ENCODE measurements around the gene LIN7A. TPM values are rescaled to one million over a fixed set of nuclear protein-coding genes. Genes with fewer than 3 reads are reported as not detected.

Gene LIN7A
- total RNA-seq, 1 donor: 6.5 TPM

DNA sequence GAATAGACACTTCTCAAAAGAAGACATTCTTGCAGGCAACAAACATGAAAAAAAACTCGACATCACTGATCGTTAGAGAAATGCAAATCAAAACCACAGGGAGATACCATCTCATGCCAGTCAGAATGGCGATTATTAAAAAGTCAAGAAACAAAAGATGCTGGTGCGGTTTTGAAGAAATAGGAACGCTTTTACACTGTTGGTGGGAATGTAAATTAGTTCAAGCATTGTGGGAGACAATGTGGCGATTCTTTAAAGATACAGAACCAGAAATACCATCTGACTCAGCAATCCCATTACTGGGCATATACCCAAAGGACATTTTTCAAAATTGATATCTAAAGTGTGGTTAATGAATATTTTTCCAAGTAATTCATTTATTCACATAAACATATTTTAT is 39.6 kb upstream of the LIN7A start:
- DNase-seq (ENCODE audit: insufficient read length, low spot score, missing footprints): no peak

DNA sequence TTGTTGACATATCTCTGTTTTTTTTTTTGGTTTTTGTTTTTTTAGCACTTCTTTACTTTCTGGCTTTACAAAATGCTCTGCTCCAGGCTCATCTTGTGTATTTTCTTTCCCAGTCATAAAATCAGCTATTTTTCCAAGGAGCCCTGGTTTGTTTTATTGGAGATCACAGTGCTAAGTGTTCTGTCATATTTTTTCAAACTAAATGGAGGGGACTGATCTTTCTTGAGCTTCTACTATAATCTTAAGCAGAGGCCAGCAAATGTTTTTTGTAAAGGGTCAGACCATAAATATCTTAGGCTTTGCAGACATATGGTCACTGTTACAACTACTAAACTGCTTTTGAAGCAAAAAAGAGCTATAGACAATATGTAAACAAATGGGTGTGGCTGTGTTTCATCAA is 30.6 kb upstream of the LIN7A start:
- TF ChIP-seq, protein P1, sequence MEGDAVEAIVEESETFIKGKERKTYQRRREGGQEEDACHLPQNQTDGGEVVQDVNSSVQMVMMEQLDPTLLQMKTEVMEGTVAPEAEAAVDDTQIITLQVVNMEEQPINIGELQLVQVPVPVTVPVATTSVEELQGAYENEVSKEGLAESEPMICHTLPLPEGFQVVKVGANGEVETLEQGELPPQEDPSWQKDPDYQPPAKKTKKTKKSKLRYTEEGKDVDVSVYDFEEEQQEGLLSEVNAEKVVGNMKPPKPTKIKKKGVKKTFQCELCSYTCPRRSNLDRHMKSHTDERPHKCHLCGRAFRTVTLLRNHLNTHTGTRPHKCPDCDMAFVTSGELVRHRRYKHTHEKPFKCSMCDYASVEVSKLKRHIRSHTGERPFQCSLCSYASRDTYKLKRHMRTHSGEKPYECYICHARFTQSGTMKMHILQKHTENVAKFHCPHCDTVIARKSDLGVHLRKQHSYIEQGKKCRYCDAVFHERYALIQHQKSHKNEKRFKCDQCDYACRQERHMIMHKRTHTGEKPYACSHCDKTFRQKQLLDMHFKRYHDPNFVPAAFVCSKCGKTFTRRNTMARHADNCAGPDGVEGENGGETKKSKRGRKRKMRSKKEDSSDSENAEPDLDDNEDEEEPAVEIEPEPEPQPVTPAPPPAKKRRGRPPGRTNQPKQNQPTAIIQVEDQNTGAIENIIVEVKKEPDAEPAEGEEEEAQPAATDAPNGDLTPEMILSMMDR (IDR thresholded peaks at IDR 0.05; ENCODE audit: extremely low read depth, low read depth, low read length): no peak
- DNase-seq (ENCODE audit: insufficient read length, low spot score, missing footprints): no peak
- H3K4me3 ChIP-seq (ENCODE audit: insufficient read depth, low read length): no peak overlapping the region

More for the DNA sequence above, 39.6 kb upstream of the LIN7A start:
- Histone ChIP-seq H3K9me3 (ENCODE audit: low read depth, low read length) (no peaks in the 10 kb centered on the region), H3K4me2 (ENCODE audit: insufficient read depth, low read length) (no peak overlapping the region), H2AFZ (ENCODE audit: low read length) (no peak overlapping the region), H3K4me1 (ENCODE audit: insufficient read depth, low read length) (no peaks in the 10 kb centered on the region), H4K20me1 (ENCODE audit: insufficient read depth, low read length) (no peaks in the 10 kb centered on the region), H3K4me3 (ENCODE audit: insufficient read depth, low read length) (no peak overlapping the region), H3K79me2 (ENCODE audit: insufficient read depth, low read length) (no peaks in the 10 kb centered on the region), H3K27ac (ENCODE audit: low read depth, low read length) (no peak overlapping the region), H3K36me3 (ENCODE audit: insufficient read depth, low read length) (no peaks in the 10 kb centered on the region), H3K27me3 (ENCODE audit: insufficient read depth, low read length) (no peaks in the 10 kb centered on the region)
- TF ChIP-seq, protein P1 (IDR thresholded peaks at IDR 0.05; ENCODE audit: extremely low read depth, low read depth, low read length): no peak

DNA sequence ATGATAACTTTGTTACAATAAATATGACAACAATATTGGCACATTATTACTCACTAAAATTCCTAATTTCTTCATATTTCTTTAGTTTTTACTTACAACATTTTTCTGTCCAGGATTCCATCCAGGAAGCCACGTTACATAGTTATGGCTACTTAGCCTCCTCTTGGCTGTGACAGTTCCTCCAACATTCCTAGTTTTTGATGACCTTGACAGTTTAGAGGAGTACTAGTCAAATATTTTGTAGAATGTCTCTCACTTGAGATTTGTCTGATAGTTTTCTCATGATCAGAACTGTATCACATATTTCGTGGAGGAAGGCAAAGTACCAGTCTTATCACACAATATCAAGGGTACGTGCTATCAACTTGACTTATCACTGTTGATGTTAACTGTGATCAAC is 29.8 kb upstream of the LIN7A start:
- H3K4me1 ChIP-seq (ENCODE audit: insufficient read depth, low read length): no peaks in the 10 kb centered on the region
- no peaks in the 10 kb centered on the region for H3K9me3 ChIP-seq (ENCODE audit: low read depth, low read length)
- H3K4me3 ChIP-seq (ENCODE audit: insufficient read depth, low read length): no peak overlapping the region
- no peak overlapping the region for H2AFZ ChIP-seq (ENCODE audit: low read length)
- H3K79me2 ChIP-seq (ENCODE audit: insufficient read depth, low read length): no peaks in the 10 kb centered on the region
- H4K20me1 ChIP-seq (ENCODE audit: insufficient read depth, low read length): no peaks in the 10 kb centered on the region
- no peaks in the 10 kb centered on the region for H3K27me3 ChIP-seq (ENCODE audit: insufficient read depth, low read length)
- no peak overlapping the region for H3K27ac ChIP-seq (ENCODE audit: low read depth, low read length)
- no peaks in the 10 kb centered on the region for H3K36me3 ChIP-seq (ENCODE audit: insufficient read depth, low read length)
- DNase-seq (ENCODE audit: insufficient read length, low spot score, missing footprints): no peak
- no peak overlapping the region for H3K4me2 ChIP-seq (ENCODE audit: insufficient read depth, low read length)
- TF ChIP-seq, protein P1 (IDR thresholded peaks at IDR 0.05; ENCODE audit: extremely low read depth, low read depth, low read length): no peak

More for the DNA sequence above, 30.6 kb upstream of the LIN7A start:
- Histone ChIP-seq H3K79me2 (ENCODE audit: insufficient read depth, low read length) (no peaks in the 10 kb centered on the region), H3K36me3 (ENCODE audit: insufficient read depth, low read length) (no peaks in the 10 kb centered on the region), H3K27me3 (ENCODE audit: insufficient read depth, low read length) (no peaks in the 10 kb centered on the region), H3K27ac (ENCODE audit: low read depth, low read length) (no peak overlapping the region), H4K20me1 (ENCODE audit: insufficient read depth, low read length) (no peaks in the 10 kb centered on the region), H3K4me2 (ENCODE audit: insufficient read depth, low read length) (no peak overlapping the region), H3K4me1 (ENCODE audit: insufficient read depth, low read length) (no peaks in the 10 kb centered on the region), H2AFZ (ENCODE audit: low read length) (no peak overlapping the region), H3K9me3 (ENCODE audit: low read depth, low read length) (no peaks in the 10 kb centered on the region)

DNA sequence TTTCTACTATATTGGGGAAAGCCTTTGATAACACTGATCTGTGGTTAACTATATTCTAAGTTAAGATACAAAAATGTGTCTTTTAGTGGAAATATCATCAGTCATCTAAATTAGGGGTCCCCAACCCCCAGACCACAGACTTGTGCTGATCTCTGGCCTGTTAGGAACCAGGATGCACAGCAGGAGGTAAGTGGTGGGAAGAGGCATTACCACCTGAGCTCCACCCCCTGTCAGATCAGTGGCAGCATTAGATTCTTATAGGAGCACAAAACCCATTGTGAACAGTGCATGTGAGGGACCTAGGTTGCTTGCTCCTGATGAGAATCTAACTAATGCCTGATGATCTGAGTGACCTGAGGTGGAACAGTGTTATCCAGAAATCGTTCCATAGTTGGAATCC is 28.3 kb upstream of the LIN7A start:
- no peak overlapping the region for H2AFZ ChIP-seq (ENCODE audit: low read length)

More for the DNA sequence above, 28.3 kb upstream of the LIN7A start:
- Histone ChIP-seq H3K9me3 (ENCODE audit: low read depth, low read length) (no peaks in the 10 kb centered on the region), H3K4me2 (ENCODE audit: insufficient read depth, low read length) (no peak overlapping the region), H3K79me2 (ENCODE audit: insufficient read depth, low read length) (no peaks in the 10 kb centered on the region), H3K36me3 (ENCODE audit: insufficient read depth, low read length) (no peaks in the 10 kb centered on the region), H3K27ac (ENCODE audit: low read depth, low read length) (no peak overlapping the region), H3K4me1 (ENCODE audit: insufficient read depth, low read length) (no peaks in the 10 kb centered on the region), H3K4me3 (ENCODE audit: insufficient read depth, low read length) (no peak overlapping the region), H4K20me1 (ENCODE audit: insufficient read depth, low read length) (no peaks in the 10 kb centered on the region), H3K27me3 (ENCODE audit: insufficient read depth, low read length) (no peaks in the 10 kb centered on the region)
- no peak for DNase-seq (ENCODE audit: insufficient read length, low spot score, missing footprints)
- TF ChIP-seq, protein P1 (IDR thresholded peaks at IDR 0.05; ENCODE audit: extremely low read depth, low read depth, low read length): no peak
